ENCODE results near the gene VIPAS39.

The VIPAS39 gene

DNA sequence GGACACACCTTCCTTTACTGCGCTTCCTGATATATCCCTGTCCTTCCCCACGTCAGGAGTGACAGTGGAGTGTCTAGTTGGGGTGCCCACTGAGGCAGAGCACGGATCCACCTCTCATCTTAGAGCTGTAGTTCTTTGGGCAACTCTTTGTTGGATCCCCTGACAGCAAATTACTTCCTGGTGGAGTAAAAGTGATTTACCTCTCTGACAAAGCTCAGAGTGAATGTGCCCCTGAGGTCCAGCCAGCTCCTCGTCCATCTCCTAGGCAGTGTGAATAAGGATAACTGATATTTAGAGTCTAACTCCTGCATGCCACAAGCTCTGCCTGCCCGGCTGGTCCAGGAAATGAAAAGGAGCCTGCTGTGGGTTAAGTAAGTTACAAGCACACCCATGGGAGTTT is 16.5 kb upstream of the VIPAS39 start:
- Histone ChIP-seq H3K4me2 (ENCODE audit: low read depth, low read length) (no peak overlapping the region), H3K27ac (ENCODE audit: low read length) (no peak overlapping the region), H2AFZ (ENCODE audit: low read length) (no peak overlapping the region), H3K9me3 (replicated peaks; ENCODE audit: insufficient read depth, low read length) (no peaks in the 10 kb centered on the region), H3K4me1 (ENCODE audit: low read length) (no peaks in the 10 kb centered on the region), H3K9ac (ENCODE audit: low read length) (no peak overlapping the region), H3K27me3 (replicated peaks; ENCODE audit: insufficient read depth, low read length) (no peaks in the 10 kb centered on the region), H3K79me2 (ENCODE audit: low read length) (no peaks in the 10 kb centered on the region), H4K20me1 (ENCODE audit: insufficient read depth, low read length) (no peaks in the 10 kb centered on the region), H3K9me2 (replicated peaks; ENCODE audit: insufficient read depth, low read length) (no peaks in the 10 kb centered on the region), H3F3A (ENCODE audit: insufficient read depth, low read length) (no peaks in the 10 kb centered on the region), H3K4me3 (ENCODE audit: low read length) (no peak overlapping the region), H3K36me3 (replicated peaks; ENCODE audit: insufficient read depth, low read length) (no peaks in the 10 kb centered on the region)
- no peak for DNase-seq
- TF ChIP-seq EZH2phosphoT487 (IDR thresholded peaks at IDR 0.05; ENCODE audit: low read length), result no peak
- TF ChIP-seq, protein P1, sequence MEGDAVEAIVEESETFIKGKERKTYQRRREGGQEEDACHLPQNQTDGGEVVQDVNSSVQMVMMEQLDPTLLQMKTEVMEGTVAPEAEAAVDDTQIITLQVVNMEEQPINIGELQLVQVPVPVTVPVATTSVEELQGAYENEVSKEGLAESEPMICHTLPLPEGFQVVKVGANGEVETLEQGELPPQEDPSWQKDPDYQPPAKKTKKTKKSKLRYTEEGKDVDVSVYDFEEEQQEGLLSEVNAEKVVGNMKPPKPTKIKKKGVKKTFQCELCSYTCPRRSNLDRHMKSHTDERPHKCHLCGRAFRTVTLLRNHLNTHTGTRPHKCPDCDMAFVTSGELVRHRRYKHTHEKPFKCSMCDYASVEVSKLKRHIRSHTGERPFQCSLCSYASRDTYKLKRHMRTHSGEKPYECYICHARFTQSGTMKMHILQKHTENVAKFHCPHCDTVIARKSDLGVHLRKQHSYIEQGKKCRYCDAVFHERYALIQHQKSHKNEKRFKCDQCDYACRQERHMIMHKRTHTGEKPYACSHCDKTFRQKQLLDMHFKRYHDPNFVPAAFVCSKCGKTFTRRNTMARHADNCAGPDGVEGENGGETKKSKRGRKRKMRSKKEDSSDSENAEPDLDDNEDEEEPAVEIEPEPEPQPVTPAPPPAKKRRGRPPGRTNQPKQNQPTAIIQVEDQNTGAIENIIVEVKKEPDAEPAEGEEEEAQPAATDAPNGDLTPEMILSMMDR (IDR thresholded peaks at IDR 0.05; ENCODE audit: low read length), result no peak
- TF ChIP-seq EZH2 (optimal IDR thresholded peaks at IDR 0.05; ENCODE audit: low read depth, low read length), result no peak

DNA sequence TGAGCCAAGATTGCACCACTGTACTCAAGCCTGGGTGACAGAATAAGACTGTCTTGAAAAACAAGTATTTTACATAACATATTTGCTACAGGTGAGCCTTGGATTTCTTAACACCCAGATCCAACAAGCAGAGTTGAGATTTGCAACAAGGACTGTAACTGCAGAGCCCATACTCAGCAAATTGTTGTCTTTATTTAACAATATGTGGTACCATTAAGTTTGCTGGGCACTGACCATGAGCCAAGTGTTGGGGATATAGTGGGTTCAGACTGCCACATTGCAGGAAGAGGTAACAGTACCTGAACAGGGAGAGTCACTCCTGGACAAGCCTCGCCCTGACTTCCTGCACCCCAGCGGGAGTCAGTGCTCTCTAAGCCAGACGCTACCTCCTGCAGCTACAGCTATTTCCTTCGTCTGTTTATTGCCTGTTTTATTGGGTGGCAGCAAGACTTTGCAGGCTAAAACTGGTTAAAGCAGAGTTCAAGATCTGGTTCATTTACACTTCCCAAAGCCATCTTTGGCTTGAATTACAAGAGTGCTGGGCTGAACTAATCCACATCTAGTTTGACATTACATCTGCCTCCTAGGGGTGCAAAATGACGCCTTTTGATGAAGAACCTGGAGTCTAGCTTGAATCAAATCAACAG is 12.9 kb upstream of the VIPAS39 start:
- H3K4me1 ChIP-seq (ENCODE audit: low read length), result no peaks in the 10 kb centered on the region
- no peak overlapping the region for H2AFZ ChIP-seq (ENCODE audit: low read length)
- no peak overlapping the region for H3K4me3 ChIP-seq (ENCODE audit: low read length)
- H4K20me1 ChIP-seq (ENCODE audit: insufficient read depth, low read length), result no peaks in the 10 kb centered on the region
- H3K27me3 ChIP-seq (replicated peaks; ENCODE audit: insufficient read depth, low read length), result no peaks in the 10 kb centered on the region
- TF ChIP-seq EZH2phosphoT487 (IDR thresholded peaks at IDR 0.05; ENCODE audit: low read length), result no peak
- no peak for TF ChIP-seq EZH2 (optimal IDR thresholded peaks at IDR 0.05; ENCODE audit: low read depth, low read length)
- TF ChIP-seq, protein P1 (IDR thresholded peaks at IDR 0.05; ENCODE audit: low read length), result no peak
- no peaks in the 10 kb centered on the region for H3K9me2 ChIP-seq (replicated peaks; ENCODE audit: insufficient read depth, low read length)
- no peak overlapping the region for H3K9ac ChIP-seq (ENCODE audit: low read length)
- no peak overlapping the region for H3K4me2 ChIP-seq (ENCODE audit: low read depth, low read length)
- no peak for DNase-seq
- no peaks in the 10 kb centered on the region for H3K36me3 ChIP-seq (replicated peaks; ENCODE audit: insufficient read depth, low read length)
- no peak overlapping the region for H3K27ac ChIP-seq (ENCODE audit: low read length)
- H3F3A ChIP-seq (ENCODE audit: insufficient read depth, low read length), result no peaks in the 10 kb centered on the region
- H3K9me3 ChIP-seq (replicated peaks; ENCODE audit: insufficient read depth, low read length), result no peaks in the 10 kb centered on the region
- H3K79me2 ChIP-seq (ENCODE audit: low read length), result no peaks in the 10 kb centered on the region

GRCh38 chr14:77469539-77469938 is 12.1 kb upstream of the VIPAS39 start:
- Histone ChIP-seq H3K4me3 (ENCODE audit: low read length) (no peak overlapping the region), H3K9me3 (replicated peaks; ENCODE audit: insufficient read depth, low read length) (no peaks in the 10 kb centered on the region), H3K9me2 (replicated peaks; ENCODE audit: insufficient read depth, low read length) (no peaks in the 10 kb centered on the region), H3K79me2 (ENCODE audit: low read length) (no peaks in the 10 kb centered on the region), H3K27me3 (replicated peaks; ENCODE audit: insufficient read depth, low read length) (no peaks in the 10 kb centered on the region), H3K9ac (ENCODE audit: low read length) (no peak overlapping the region), H4K20me1 (ENCODE audit: insufficient read depth, low read length) (no peaks in the 10 kb centered on the region), H3K36me3 (replicated peaks; ENCODE audit: insufficient read depth, low read length) (no peaks in the 10 kb centered on the region), H3K4me1 (ENCODE audit: low read length) (no peaks in the 10 kb centered on the region), H3F3A (ENCODE audit: insufficient read depth, low read length) (no peaks in the 10 kb centered on the region), H3K4me2 (ENCODE audit: low read depth, low read length) (no peak overlapping the region), H3K27ac (ENCODE audit: low read length) (no peak overlapping the region), H2AFZ (ENCODE audit: low read length) (no peak overlapping the region)
- DNase-seq, result no peak
- no peak for TF ChIP-seq EZH2phosphoT487 (IDR thresholded peaks at IDR 0.05; ENCODE audit: low read length)
- TF ChIP-seq EZH2 (optimal IDR thresholded peaks at IDR 0.05; ENCODE audit: low read depth, low read length), result no peak
- TF ChIP-seq, protein P1 (IDR thresholded peaks at IDR 0.05; ENCODE audit: low read length), result no peak

Data from MM.1S (cell line).